ENCODE results near the gene TEX51. TPM values are rescaled to one million over a fixed set of nuclear protein-coding genes. Genes with fewer than 3 reads are reported as not detected.

TEX51 gene
- total RNA-seq, 1 donor from 2014 or later: not detected

DNA sequence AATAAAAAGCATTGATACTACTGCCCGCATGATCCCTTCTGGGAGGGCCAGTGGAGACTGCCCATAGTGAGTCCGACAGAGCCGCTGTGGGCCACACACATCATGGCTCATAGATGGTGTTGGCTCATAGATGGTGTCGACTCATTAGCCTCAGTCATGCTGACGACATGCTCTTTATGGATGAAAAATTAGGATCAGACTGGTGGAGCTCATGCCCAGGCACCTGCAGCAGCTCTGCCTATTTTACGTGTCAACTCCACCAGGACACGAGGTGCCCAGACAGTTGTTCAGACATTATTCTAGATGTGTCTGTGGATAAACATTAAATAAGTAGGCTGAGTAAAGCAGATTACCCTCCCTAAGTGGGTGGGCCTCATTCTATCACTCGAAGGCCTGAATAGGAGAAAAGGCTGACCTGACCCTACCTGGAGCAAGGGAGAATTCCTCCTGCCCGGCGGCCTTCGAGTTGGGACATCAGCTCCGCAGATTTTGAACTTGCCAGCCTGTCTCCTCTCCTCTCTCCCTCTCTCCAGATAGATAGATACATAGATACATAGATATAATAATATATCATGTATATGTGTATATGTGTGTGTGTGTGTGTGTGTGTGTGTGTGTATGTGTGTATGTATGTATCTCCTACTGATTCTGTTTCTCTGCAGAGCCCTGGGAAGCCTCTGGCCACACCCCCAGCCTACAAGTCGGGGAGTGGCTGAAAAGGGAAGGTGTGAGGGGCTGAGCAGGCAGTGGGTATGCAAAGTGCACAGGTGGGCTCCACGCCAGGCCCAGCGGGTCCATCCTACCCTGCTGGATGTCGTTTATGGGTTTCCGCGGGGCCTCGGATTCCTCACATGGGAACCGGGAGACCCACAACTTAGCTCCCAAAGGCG lies 13.6 kb upstream of the TEX51 start:
- TF ChIP-seq, protein P1, sequence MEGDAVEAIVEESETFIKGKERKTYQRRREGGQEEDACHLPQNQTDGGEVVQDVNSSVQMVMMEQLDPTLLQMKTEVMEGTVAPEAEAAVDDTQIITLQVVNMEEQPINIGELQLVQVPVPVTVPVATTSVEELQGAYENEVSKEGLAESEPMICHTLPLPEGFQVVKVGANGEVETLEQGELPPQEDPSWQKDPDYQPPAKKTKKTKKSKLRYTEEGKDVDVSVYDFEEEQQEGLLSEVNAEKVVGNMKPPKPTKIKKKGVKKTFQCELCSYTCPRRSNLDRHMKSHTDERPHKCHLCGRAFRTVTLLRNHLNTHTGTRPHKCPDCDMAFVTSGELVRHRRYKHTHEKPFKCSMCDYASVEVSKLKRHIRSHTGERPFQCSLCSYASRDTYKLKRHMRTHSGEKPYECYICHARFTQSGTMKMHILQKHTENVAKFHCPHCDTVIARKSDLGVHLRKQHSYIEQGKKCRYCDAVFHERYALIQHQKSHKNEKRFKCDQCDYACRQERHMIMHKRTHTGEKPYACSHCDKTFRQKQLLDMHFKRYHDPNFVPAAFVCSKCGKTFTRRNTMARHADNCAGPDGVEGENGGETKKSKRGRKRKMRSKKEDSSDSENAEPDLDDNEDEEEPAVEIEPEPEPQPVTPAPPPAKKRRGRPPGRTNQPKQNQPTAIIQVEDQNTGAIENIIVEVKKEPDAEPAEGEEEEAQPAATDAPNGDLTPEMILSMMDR (conservative IDR thresholded peaks at IDR 0.05): no peak
- no peaks in the 10 kb centered on the region for H3K9me3 Mint-ChIP-seq
- H3K27ac Mint-ChIP-seq (ENCODE audit: unreplicated experiment): no peak overlapping the region
- no peaks in the 10 kb centered on the region for H3K36me3 Mint-ChIP-seq (ENCODE audit: low read depth)
- DNase-seq (ENCODE audit: low read depth, low spot score): no peak
- no peaks in the 10 kb centered on the region for H3K27me3 Mint-ChIP-seq (ENCODE audit: low read depth)
- no peak overlapping the region for H3K4me3 Mint-ChIP-seq
- peaks cover 5% of the 10 kb centered on the region for H3K4me1 Mint-ChIP-seq

DNA sequence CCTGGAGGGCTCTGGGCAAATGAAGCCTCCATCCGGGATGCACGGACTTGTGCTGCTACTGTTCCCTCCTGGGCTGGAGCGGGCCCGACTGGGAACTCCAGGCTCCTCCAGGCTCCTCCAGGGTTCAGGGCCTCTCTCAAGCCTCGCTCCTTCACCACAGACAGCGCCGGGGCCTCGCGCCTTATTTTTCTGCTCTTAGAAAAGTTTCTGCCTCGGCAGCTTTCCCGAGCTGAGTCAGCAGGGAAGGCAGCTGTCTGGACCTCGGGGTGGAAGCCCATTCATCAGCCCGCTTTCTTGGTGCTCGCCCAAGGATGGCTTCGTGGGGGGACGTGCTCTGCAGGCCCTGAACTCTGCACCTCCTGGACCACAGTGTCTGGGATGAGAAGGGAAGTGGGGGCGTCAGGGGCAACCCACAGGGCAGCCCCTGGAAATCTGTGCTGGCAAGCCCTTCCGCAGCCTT lies 12.9 kb upstream of the TEX51 start:
- TF ChIP-seq, protein P1 (conservative IDR thresholded peaks at IDR 0.05): no peak
- H3K36me3 Mint-ChIP-seq (ENCODE audit: low read depth): no peaks in the 10 kb centered on the region
- H3K4me1 Mint-ChIP-seq: peaks cover 5% of the 10 kb centered on the region
- no peak for DNase-seq (ENCODE audit: low read depth, low spot score)
- H3K4me3 Mint-ChIP-seq: no peak overlapping the region
- no peaks in the 10 kb centered on the region for H3K27me3 Mint-ChIP-seq (ENCODE audit: low read depth)
- H3K9me3 Mint-ChIP-seq: no peaks in the 10 kb centered on the region
- H3K27ac Mint-ChIP-seq (ENCODE audit: unreplicated experiment): no peak overlapping the region

DNA sequence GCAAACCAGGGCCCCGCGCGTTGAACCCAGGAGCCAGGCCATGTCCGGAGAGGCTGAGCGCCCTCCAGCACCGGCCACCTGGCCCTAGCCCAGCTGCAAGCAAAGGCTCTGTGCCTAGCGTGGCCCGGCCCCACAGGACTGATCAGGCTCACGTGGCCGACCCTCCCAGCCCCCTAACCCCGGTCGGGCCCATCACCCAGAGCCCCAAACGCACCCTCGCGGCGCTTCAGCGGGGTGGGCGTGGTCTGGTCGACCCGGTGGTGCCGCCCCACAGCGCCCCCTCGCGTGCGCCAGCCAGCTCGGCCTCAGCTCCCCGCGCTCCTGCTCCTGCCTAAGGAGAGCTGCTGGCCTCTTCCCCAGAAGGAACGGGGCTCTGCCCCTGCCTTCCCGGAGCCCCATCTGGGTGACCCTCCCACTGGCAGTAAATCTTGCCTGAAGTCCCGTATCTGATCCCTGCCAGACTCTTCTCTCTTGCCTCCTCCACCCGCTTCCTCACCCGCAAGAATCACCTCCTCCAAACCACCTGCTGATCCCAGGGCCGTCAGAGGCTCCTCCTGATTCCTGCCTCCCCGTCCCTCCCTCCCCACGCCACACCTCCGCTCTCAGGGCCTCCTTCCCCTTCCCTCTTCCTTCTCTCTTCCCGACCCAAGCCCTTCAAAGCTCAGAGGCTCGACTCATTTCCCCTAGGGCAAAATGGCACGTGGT lies 12.3 kb upstream of the TEX51 start:
- TF ChIP-seq, protein P1 (conservative IDR thresholded peaks at IDR 0.05): peak; percentile 77
- Mint-ChIP-seq H3K4me3 (no peak overlapping the region), H3K9me3 (no peaks in the 10 kb centered on the region), H3K4me1 (peaks cover 5% of the 10 kb centered on the region), H3K36me3 (ENCODE audit: low read depth) (no peaks in the 10 kb centered on the region), H3K27ac (ENCODE audit: unreplicated experiment) (no peak overlapping the region), H3K27me3 (ENCODE audit: low read depth) (no peaks in the 10 kb centered on the region)
- peak; percentile 65 for DNase-seq (ENCODE audit: low read depth, low spot score)

DNA sequence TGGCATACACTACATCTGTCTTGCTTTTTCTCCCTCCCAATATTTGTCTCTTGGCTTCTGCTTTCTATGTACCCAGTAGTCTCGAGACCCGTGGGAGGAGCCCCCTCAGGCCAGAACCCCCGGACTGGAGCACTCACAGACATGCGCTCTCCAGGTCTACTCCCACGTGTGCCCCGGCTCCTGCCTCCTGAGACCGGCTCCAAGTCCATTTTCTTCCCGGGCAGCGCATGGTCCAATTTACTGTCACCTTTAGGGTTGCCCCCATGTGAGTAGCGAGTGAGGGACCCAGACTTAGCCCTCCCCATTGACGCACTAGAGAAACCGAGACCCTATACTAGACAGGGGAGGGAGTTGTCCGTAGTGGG lies 11.8 kb upstream of the TEX51 start:
- Mint-ChIP-seq H3K4me1 (peaks cover 5% of the 10 kb centered on the region), H3K9me3 (no peaks in the 10 kb centered on the region), H3K36me3 (ENCODE audit: low read depth) (no peaks in the 10 kb centered on the region), H3K4me3 (no peak overlapping the region), H3K27me3 (ENCODE audit: low read depth) (no peaks in the 10 kb centered on the region), H3K27ac (ENCODE audit: unreplicated experiment) (no peak overlapping the region)
- DNase-seq (ENCODE audit: low read depth, low spot score): no peak
- TF ChIP-seq, protein P1 (conservative IDR thresholded peaks at IDR 0.05): no peak

DNA sequence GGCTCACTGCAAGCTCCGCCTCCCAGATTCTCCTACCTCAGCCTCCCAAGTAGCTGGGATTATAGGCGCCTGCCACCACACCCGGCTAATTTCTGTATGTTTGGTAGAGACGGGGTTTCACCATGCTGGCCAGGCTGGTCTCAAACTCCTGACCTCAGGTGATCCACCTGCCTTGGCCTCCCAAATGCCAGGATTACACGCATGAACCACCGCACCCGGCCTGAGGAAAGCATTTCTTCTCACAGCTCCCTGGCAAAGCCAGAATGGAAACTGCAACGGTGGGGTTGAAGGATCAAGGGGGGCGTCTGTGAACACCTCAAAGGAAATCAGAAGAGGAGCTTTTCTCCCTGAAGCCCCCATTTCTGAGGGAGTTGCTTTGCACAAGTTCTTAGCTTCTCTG lies 11.2 kb upstream of the TEX51 start:
- no peak for DNase-seq (ENCODE audit: low read depth, low spot score)
- Mint-ChIP-seq H3K27me3 (ENCODE audit: low read depth) (no peaks in the 10 kb centered on the region), H3K4me1 (peaks cover 5% of the 10 kb centered on the region), H3K27ac (ENCODE audit: unreplicated experiment) (no peak overlapping the region), H3K36me3 (ENCODE audit: low read depth) (no peaks in the 10 kb centered on the region), H3K9me3 (no peaks in the 10 kb centered on the region), H3K4me3 (no peak overlapping the region)
- TF ChIP-seq, protein P1 (conservative IDR thresholded peaks at IDR 0.05): no peak

Data from neural crest cell (in vitro differentiated cells).